NCI-H2081 treated with DMSO at 0.1 percent for 48 hours (cell line): Measurements from ENCODE around the gene MATN3.
A peak's percentile ranks its signal among the peaks of the same experiment; 100 is the strongest.

ENCODE experiments used
- DNase-seq: peaks from one replicate; lab custom pipeline; 2025; lab: John Stamatoyannopoulos, UW

The MATN3 gene

DNA sequence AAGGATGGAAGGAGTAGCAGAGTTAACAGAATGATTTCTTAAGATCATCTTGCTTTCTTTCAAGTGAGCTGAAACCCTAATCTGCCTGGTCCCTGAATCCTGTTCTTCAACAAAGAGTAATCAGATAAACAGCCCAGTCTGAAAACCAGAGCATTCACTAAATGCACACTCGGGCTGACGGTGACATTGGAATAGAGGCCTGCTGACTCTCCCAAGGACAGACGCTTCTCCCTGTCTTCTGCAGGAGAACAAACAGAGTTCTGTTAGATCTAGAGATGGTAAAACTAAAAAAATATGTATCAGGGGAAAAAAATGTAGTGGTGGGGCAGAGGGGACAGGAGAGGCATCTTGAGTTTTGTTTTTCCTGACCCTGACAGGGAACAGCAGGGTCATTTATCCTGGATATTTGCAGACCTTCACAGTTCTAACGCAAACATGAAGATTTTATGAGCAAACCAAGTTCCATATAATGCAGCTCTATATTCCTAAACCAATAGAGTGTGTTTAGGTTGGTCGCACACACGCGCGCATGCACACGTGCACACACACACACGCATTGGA, 7.3 kb downstream of the MATN3 start:
- no peak for DNase-seq

GRCh38 chr2:20001361-20001863, 11.1 kb downstream of the MATN3 start:
- DNase-seq: no peak

DNA sequence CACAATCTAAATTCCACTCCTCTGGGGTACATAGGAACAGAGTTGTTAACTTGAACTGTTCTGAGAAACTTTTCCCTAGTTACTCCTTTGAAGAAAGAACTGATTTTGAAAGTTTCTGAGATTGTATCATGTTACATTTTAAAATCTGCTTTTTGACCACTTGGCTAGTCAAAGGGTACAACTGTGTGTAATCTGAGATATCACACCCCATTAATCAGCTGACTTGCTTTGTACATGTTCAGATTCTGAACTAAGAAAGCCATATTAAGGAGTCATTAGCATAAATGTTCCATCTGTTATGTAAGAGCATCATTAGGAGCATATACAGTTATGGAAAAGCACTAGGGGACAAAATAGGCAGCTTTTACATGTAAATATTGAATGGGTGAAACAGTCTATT, 18.7 kb downstream of the MATN3 start:
- no peak for DNase-seq

GRCh38 chr2:19991895-19992294, 20.6 kb downstream of the MATN3 start:
- no peak for DNase-seq

GRCh38 chr2:19990416-19990728, 22.1 kb downstream of the MATN3 start:
- no peak for DNase-seq

DNA sequence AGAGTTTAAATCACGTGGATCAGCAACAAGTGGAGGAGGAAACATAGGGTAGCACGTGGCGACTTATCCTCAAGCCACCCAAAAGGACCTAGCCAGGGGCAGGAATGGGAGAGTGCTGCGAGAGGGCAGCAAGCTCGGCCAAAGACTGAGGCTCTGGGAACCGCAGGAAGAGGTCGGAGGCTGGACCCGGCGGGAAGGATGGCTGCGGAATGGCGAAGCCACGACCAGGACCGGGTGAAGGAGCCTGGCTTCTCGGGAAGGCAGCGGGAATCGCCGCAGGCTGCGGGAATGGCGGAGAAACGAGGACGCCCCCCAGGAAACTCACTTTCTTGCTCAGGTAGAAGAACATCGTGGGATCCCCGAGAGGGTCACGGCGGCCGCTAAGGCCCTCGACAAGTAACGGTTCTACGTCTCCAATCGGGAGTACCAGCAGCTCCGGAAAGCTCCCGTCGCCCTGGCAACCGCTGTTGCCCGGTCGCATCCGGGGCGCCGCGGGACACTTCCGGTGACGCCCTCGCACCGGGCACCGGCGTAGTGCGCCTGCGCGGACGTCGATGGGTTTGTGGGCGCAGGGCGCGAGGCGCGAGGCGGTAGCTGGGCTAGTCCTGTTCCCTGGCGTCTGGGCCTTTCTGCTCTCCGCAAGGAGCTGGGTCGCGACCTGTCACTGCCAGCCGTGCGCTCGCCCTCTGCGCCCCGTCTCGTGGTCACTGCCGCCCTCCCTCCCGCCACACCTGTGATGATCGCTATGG, 22.6 kb downstream of the MATN3 start, which contains the start of gene WDR35:
WDR35 (minus strand) TSS at position 439 of the 749 bp plus-strand sequence; CDS start at position 349, 90 bp downstream.
- DNase-seq: peak; percentile 62

DNA sequence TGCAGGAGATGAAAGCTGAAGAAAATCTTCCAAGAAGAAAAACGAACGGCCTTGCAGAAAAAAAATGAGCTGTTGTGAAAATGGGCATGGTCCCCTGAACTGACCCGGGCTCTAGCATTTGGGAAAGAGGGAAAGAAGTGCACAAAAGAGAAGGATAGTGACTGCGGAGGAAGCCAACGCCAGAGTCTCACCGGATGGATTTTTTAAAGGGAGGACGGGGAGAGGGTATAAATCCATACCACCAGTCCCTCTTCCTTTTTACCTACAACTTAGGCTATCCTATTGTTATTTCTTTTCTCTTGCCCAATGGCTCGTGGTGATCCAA, 23.2 kb downstream of the MATN3 start:
- no peak for DNase-seq

DNA sequence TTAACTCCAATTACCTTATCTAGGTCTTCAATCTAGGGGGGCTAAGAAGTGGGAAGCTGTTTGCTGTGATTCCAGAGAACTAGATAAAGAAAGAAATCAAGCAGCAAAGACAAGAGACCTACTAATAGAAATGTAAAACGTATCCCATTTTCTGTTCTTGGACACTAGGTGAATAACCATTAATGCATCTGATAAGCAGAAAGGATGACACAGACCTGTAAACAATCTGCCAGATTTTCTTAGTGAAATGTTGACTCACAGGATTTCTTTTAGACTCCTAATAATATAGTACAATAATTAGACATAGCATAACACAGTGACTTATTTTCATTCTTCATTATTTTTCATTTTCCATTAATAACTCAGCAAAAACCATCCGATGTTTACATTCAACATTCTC, 23.9 kb downstream of the MATN3 start:
- DNase-seq: no peak

DNA sequence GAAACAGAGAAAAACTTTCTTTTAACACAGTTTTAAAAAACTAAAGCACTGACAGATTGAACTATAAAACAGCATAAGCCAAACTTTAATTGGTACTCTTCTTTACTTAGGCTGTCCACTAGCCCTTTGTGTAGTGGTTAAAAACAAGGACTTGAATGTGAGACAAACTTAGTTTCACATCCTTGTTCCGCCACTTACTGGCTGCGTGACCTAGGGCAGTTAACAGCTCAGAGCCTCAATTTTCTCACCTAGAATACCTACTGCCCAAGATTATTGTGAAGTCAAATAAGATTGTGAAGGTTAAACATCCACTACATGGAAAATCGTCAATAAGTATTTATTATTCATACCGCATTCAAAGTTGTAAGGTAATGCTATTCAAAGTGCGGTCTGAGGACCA, 24.5 kb downstream of the MATN3 start:
- DNase-seq: no peak

DNA sequence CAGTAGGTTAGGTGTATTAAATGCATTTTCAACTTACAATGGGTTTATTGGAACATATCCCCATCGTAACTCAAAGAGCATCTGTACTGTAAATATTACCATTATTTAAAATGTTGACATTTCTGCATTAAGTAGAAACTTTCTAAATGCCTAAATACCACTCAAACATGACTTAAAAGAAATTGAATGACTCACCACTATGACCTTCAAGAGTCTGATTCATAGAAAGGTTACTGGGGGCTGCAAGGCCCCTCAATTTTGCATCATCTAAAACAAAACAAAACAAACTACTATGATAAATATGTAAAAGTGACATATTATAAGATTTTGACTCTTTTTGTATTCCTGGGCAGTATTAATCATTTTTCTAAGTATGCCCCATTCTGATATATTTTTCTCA, 30.2 kb downstream of the MATN3 start:
- no peak for DNase-seq

DNA sequence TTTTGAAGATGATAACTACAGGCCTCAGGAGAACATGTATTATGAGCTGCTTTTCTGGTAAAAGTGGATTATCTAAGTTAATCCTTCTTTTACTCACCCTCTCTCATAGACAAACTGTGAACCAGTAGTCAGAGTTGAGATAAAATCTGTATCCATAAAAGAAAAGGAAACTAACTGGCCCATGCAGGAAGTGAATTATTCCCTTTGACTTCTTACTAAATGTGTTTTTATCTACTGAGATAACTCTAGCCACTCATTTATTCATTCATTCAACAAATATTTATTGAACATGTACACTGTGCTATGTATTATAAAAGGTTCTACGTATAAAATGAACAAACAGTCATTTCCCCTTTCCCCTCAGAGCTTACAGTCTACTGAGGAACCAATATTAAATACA, 32.5 kb downstream of the MATN3 start:
- DNase-seq: no peak

DNA sequence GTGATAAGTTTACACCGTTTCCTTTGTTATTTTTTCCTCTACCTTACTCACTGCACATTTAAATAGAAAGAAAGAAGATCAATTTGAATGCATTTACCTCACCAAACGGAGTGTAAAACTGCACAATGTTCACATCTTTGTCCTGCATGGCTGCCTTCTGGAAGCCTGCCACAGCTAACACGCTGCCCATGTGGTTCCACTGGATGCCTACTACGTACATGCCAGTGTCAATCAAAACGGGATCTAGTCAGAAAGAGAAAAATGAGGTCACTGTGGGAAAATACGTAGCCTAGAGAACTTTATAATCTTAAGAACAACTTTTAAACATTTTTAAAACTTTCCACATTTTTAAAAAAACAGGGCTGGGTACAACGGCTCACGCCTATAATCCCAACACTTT, 39.0 kb downstream of the MATN3 start:
- DNase-seq: no peak

DNA sequence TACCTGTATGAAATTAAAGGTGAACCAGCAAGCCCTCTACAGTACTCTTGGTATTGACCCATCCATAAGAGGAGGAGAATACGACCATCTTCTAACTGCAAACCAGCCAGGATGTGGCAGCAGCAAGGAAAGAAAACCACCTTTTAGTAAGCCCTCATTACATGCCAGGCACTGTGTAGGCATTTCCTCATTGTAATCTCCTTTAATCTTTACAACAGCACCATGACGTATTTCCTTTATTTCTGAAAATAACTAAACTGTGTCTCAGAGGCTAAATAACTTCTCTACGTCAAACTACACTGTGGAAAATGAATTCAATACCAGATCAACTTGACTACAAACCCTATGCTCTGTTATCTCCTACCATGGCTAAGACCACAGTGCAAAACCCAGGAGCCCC, 40.8 kb downstream of the MATN3 start:
- no peak for DNase-seq

- no peak for DNase-seq
These were observed 49.1 kb downstream of the MATN3 start for GRCh38 chr2:19963386-19963785.

GRCh38 chr2:19955544-19956422, 56.7 kb downstream of the MATN3 start:
- peak; percentile 45 for DNase-seq

DNA sequence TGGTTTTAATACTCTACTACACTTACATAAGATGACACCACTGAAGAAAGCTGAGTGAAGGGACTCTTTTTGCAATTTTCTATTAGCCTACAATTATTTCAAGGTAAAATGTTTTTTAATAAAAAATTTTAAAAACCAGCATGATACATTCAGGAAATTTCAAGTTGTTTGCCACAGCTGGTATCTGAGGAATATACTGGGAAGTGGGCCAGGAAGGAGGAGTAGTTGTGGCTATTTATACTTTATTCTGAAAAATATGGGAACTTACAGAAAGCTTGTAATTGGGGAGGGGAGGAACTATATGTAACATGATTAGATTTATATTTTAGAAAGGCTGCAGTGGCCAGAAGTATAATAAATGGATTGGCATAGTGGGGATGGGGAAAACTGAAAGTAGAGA, 63.4 kb downstream of the MATN3 start:
- no peak for DNase-seq

- DNase-seq: no peak
These were observed 65.1 kb downstream of the MATN3 start for GRCh38 chr2:19947184-19947940.

DNA sequence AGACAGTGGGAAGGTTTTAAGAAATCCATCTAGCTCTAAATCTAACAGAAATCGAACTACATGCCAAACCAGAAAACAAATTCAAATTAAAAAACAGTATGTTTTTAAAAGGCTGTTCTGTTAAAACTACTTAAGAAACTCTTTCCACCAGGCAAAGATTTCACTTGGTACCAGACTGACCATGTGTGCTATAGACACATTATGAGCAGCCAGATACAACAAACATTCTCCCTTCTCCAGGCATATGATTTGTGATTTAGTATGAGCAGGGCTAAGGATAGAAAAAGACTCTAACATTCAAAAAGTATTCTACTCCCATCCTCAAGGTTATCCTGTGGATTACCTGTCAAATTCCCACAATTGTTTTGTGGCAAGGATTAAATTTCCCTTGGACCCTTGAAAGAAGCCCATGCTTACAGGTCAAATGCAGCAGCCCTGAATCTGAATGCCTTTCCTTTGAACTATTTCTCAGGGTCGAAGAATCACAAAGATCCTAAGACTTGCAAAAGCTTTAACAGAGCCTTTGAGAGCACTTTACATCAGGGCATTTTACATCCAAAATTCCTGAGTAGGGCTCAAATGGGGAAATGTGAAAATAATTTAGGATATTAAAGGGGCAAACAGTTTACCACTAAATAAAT, 68.1 kb downstream of the MATN3 start:
- DNase-seq: no peak

DNA sequence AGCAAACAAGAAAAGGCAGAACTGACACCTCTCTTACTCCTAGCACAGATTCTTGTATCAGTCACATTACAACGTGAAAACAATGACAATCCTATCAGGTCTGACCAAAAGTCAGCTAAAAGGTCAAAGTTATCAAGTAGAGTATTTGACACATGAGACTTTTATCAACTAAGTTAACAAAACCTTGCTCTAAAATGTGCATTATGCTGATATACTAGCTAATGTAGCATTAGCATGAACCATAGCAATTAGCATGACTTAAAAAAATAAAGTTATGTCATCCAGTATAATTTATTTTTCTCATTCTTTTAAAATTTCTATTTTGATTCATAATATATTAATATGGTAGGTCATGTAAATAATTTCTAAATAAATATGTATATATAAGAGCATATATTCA, 69.3 kb downstream of the MATN3 start:
- no peak for DNase-seq

GRCh38 chr2:19942199-19942598, 70.3 kb downstream of the MATN3 start:
- no peak for DNase-seq
